H9 (cell line): Measurements from ENCODE around the gene MORN1. TPM values are rescaled to one million over a fixed set of nuclear protein-coding genes. Genes with fewer than 3 reads are reported as not detected.
A peak's percentile ranks its signal among the peaks of the same experiment; 100 is the strongest.

ENCODE experiments used
- DNase-seq: peaks from one replicate; pipeline ENCODE4 v3.0.0-alpha.2; 2017
- H2AFZ ChIP-seq: one replicate; pipeline ENCODE4 v1.6.1; 2013; ENCODE audit warnings: mild to moderate bottlenecking, low read length, control low read depth, moderate library complexity
- H2AK5ac ChIP-seq: 2 replicates; pipeline ENCODE4 v1.6.1; 2013; ENCODE audit warnings: low read length, control low read depth, mixed read lengths; ENCODE audit not compliant: insufficient read length
- H2BK120ac ChIP-seq: one replicate; pipeline ENCODE4 v1.6.1; 2013; ENCODE audit warnings: low read depth, mild to moderate bottlenecking, low read length, control low read depth, inconsistent platforms; ENCODE audit not compliant: poor library complexity, severe bottlenecking
- H2BK12ac ChIP-seq: 2 replicates; pipeline ENCODE4 v1.6.1; 2013; ENCODE audit warnings: low read length, control low read depth, mixed read lengths, low read depth; ENCODE audit not compliant: insufficient read length
- H2BK15ac ChIP-seq: 2 replicates; pipeline ENCODE4 v1.6.1; 2013; ENCODE audit warnings: low read depth, low read length, control low read depth
- H2BK20ac ChIP-seq: one replicate; pipeline ENCODE4 v1.6.1; 2013; ENCODE audit warnings: low read depth, mild to moderate bottlenecking, low read length, control low read depth, inconsistent platforms; ENCODE audit not compliant: poor library complexity, severe bottlenecking
- H2BK5ac ChIP-seq: 2 replicates; pipeline ENCODE4 v1.6.1; 2013; ENCODE audit warnings: low read length, control low read depth, mixed read lengths; ENCODE audit not compliant: insufficient read length
- H3K14ac ChIP-seq: 2 replicates; pipeline ENCODE4 v1.6.1; 2013; ENCODE audit warnings: low read length, control low read depth; ENCODE audit not compliant: insufficient read depth
- H3K18ac ChIP-seq: 2 replicates; pipeline ENCODE4 v1.6.1; 2013; ENCODE audit warnings: low read depth, mild to moderate bottlenecking, mixed read lengths, low read length, control low read depth; ENCODE audit not compliant: insufficient read length
- H3K23ac ChIP-seq: 2 replicates; pipeline ENCODE4 v1.6.1; 2013; ENCODE audit warnings: low read length, control low read depth, mixed read lengths, low read depth; ENCODE audit not compliant: insufficient read length
- H3K23me2 ChIP-seq: 2 replicates; pipeline ENCODE4 v1.6.1; 2013; ENCODE audit warnings: low read depth, mild to moderate bottlenecking, mixed read lengths, low read length, control low read depth; ENCODE audit not compliant: insufficient read length, poor library complexity, severe bottlenecking
- H3K27ac ChIP-seq: 2 replicates; pipeline ENCODE4 v1.5.1; 2013; ENCODE audit warnings: low read length, control low read depth, mixed read lengths, low read depth; ENCODE audit not compliant: insufficient read length
- H3K27me3 ChIP-seq: 2 replicates; pipeline ENCODE4 v1.6.1; 2013; ENCODE audit warnings: low read length, control low read depth, inconsistent platforms; ENCODE audit not compliant: insufficient read depth
- H3K4ac ChIP-seq: 2 replicates; pipeline ENCODE4 v1.6.1; 2013; ENCODE audit warnings: low read depth, mild to moderate bottlenecking, control low read depth, inconsistent platforms, low read length, moderate library complexity
- H3K4me1 ChIP-seq: 2 replicates; pipeline ENCODE4 v1.6.1; 2013; ENCODE audit warnings: low read length, control low read depth, inconsistent platforms; ENCODE audit not compliant: insufficient read depth
- H3K4me2 ChIP-seq: 2 replicates; pipeline ENCODE4 v1.6.1; 2013; ENCODE audit warnings: low read length, control low read depth, mixed read lengths; ENCODE audit not compliant: insufficient read length, insufficient read depth
- H3K56ac ChIP-seq: 2 replicates; pipeline ENCODE4 v1.6.1; 2013; ENCODE audit warnings: low read depth, mild to moderate bottlenecking, mixed read lengths, low read length, control low read depth; ENCODE audit not compliant: insufficient read length
- H3K79me1 ChIP-seq: 2 replicates; pipeline ENCODE4 v1.6.1; 2013; ENCODE audit warnings: low read depth, mild to moderate bottlenecking, moderate library complexity, low read length, control low read depth, inconsistent platforms; ENCODE audit not compliant: insufficient read depth, poor library complexity, severe bottlenecking
- H3K79me2 ChIP-seq: 2 replicates; pipeline ENCODE4 v1.6.1; 2013; ENCODE audit warnings: low read length, control low read depth, inconsistent platforms; ENCODE audit not compliant: insufficient read depth
- H3K9ac ChIP-seq: 2 replicates; pipeline ENCODE4 v1.6.1; 2013; ENCODE audit warnings: low read length, control low read depth, mixed read lengths; ENCODE audit not compliant: insufficient read length; ENCODE audit errors: extremely low read depth
- H3K9me3 ChIP-seq: one replicate; pipeline ENCODE4 v1.6.1; 2013; ENCODE audit warnings: low read depth, low read length, inconsistent platforms; ENCODE audit not compliant: control insufficient read depth
- H3T11ph ChIP-seq: one replicate; pipeline ENCODE4 v1.6.1; 2013; ENCODE audit warnings: mild to moderate bottlenecking, low read length, control low read depth, inconsistent platforms
- H4K20me1 ChIP-seq: one replicate; pipeline ENCODE4 v1.6.1; 2013; ENCODE audit not compliant: control insufficient read depth, insufficient read length, insufficient read depth
- H4K5ac ChIP-seq: 2 replicates; pipeline ENCODE4 v1.6.1; 2013; ENCODE audit warnings: low read depth, mild to moderate bottlenecking, mixed read lengths, low read length, control low read depth; ENCODE audit not compliant: insufficient read length
- H4K8ac ChIP-seq: replicated peaks from 2 replicates; pipeline ENCODE4 v1.6.1; 2013; ENCODE audit warnings: low read length, control low read depth, mixed read lengths, low read depth; ENCODE audit not compliant: insufficient read length
- H4K91ac ChIP-seq: 2 replicates; pipeline ENCODE4 v1.6.1; 2013; ENCODE audit warnings: low read depth, mild to moderate bottlenecking, moderate library complexity, mixed read lengths, low read length, control low read depth; ENCODE audit not compliant: insufficient read length
- H3K27ac Mint-ChIP-seq, 3 experiments: 2 replicates in 2 of 3; 3 replicates in 1 of 3; pipeline ENCODE4 v1.8.0; 2020 to 2021; ENCODE audit warnings: mixed read lengths in 3 of 3, mild to moderate bottlenecking in 1 of 3, moderate library complexity in 1 of 3
- H3K27me3 Mint-ChIP-seq: 2 replicates; pipeline ENCODE4 v1.8.0; 2021; ENCODE audit warnings: low read depth, mild to moderate bottlenecking, moderate library complexity, mixed read lengths
- H3K36me3 Mint-ChIP-seq, 3 experiments: 2 replicates in 2 of 3; 3 replicates in 1 of 3; pipeline ENCODE4 v1.8.0; 2020 to 2021; ENCODE audit warnings: low read depth in 3 of 3, mixed read lengths in 3 of 3; ENCODE audit not compliant: insufficient read depth in 1 of 3
- H3K4me1 Mint-ChIP-seq, 2 experiments: 2 replicates each; pipeline ENCODE4 v1.8.0; 2020; ENCODE audit warnings: mixed read lengths in 2 of 2
- H3K4me3 Mint-ChIP-seq, 2 experiments: 2 replicates in 1 of 2; 3 replicates in 1 of 2; pipeline ENCODE4 v1.8.0; 2020 to 2021; ENCODE audit warnings: mild to moderate bottlenecking in 2 of 2, mixed read lengths in 2 of 2, moderate library complexity in 1 of 2
- H3K9me3 Mint-ChIP-seq, 2 experiments: 2 replicates in 1 of 2; 3 replicates in 1 of 2; pipeline ENCODE4 v1.8.0; 2020; ENCODE audit warnings: mild to moderate bottlenecking in 2 of 2, mixed read lengths in 2 of 2, moderate library complexity in 1 of 2
- CTCF ChIP-seq: fragments of 200-600 bp; sonication (generic); conservative IDR thresholded peaks from 3 replicates; pipeline ENCODE4 v1.8.0; 2021; ENCODE audit warnings: antibody characterized with exemption, mild to moderate bottlenecking
- WGBS: extraction: QIAGEN DNeasy Blood & Tissue Kit; methylation state at CpG from one replicate; pipeline ENCODE4 v1.1.7; 2013; ENCODE audit warnings: missing lambda C conversion rate, low lambda C conversion rate, mixed read lengths; ENCODE audit not compliant: insufficient read length; ENCODE audit errors: extremely low coverage; 5-methylcytosine and 5-hydroxymethylcytosine counted together
- total RNA-seq: library from RNA; stranded (reverse); gene quantifications from 2 replicates; pipeline ENCODE4 v1.2.1, GENCODE V29; 2021

MORN1 gene
- total RNA-seq, 1 experiment from 2014 or later, result 12.7 TPM

- Mint-ChIP-seq H3K9me3 (no peaks in the 10 kb centered on the region), H3K27ac (peak overlapping the region in 1 of 3 experiments; percentile 84; a peak in 3 of 7 replicates), H3K36me3 (no peaks in the 10 kb centered on the region), H3K4me1 (peaks cover 4 to 19% of the 10 kb centered on the region in 2 experiments), H3K4me3 (peak overlapping the region in 1 of 2 experiments; percentile 32; a peak in 3 of 5 replicates), H3K27me3 (peaks cover 1% of the 10 kb centered on the region; the same call in 1 of the 2 replicates)
- H3K9me3 ChIP-seq, result no peaks in the 10 kb centered on the region
- H2AK5ac ChIP-seq, result no peak overlapping the region
- no peaks in the 10 kb centered on the region for H3K27me3 ChIP-seq
- no peak overlapping the region for H4K8ac ChIP-seq
- H3K9ac ChIP-seq, result no peak overlapping the region
- H3K23me2 ChIP-seq, result no peaks in the 10 kb centered on the region
- H2AFZ ChIP-seq, result no peak overlapping the region
- H2BK12ac ChIP-seq, result peak overlapping the region; percentile 25
- no peak overlapping the region for H2BK120ac ChIP-seq
- H3K56ac ChIP-seq, result no peak overlapping the region
- H4K20me1 ChIP-seq, result no peaks in the 10 kb centered on the region
- H3K4ac ChIP-seq, result no peak overlapping the region; the same call in 1 of the 2 replicates
- H3K27ac ChIP-seq, result no peak overlapping the region
- no peak overlapping the region for H3K23ac ChIP-seq
- no CpG with 5 or more reads among the region's 21 CpGs for WGBS
- no peaks in the 10 kb centered on the region for H3K79me2 ChIP-seq
- no peak overlapping the region for H3K4me2 ChIP-seq
- H3K14ac ChIP-seq, result peak overlapping the region; percentile 43; the same call in 1 of the 2 replicates
- no peak for DNase-seq
- no peak for TF ChIP-seq CTCF
- no peak overlapping the region for H2BK5ac ChIP-seq
- H4K91ac ChIP-seq, result peak overlapping the region; percentile 63
- no peaks in the 10 kb centered on the region; the same call in 1 of the 2 replicates for H3K4me1 ChIP-seq
- no peak overlapping the region; the same call in 1 of the 2 replicates for H2BK15ac ChIP-seq
- H3K18ac ChIP-seq, result peak overlapping the region; percentile 10
- H4K5ac ChIP-seq, result no peak overlapping the region
- H2BK20ac ChIP-seq, result no peak overlapping the region
- H3K79me1 ChIP-seq, result no peaks in the 10 kb centered on the region
- H3T11ph ChIP-seq, result no peak overlapping the region
Measured at GRCh38 chr1:2315674-2316450, 75.5 kb downstream of the MORN1 start.
